ENCODE data around the gene TRIM50. TPM values are rescaled to one million over a fixed set of nuclear protein-coding genes. Genes with fewer than 3 reads are reported as not detected.

Gene TRIM50
- total and polyA plus RNA-seq, 9 of the 15 experiments (the other 6 are each of a cell fraction or from before 2014, with no cell fraction given): not detected

DNA sequence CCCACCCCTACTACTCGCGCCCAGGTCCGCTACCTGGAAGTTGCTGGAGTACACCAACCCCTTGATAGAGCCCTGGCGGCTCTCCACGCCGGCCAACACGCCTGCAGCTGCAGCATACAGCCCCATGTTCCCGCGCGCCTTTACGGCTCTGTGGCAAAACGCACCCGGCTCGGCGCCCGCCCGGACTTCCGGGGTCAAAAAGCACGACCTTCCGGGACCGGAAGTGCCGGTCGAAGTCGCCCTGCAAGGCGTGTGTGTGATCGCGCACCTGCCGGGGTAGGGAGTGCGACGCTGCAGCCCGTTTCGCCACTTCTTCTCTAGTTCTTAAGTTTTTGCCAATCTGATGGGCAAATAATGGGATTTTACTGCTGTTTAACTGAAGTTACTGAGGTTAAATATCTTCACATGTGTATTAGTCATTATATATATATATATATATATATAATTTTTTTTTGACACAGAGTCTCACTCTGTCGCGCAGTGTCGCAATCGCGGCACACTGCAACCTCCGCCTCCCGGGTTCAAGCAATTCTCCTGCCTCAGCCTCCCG, 19.1 kb downstream of the TRIM50 start, which contains the start of gene NSUN5 (continued):
- TF ChIP-seq, protein P1, sequence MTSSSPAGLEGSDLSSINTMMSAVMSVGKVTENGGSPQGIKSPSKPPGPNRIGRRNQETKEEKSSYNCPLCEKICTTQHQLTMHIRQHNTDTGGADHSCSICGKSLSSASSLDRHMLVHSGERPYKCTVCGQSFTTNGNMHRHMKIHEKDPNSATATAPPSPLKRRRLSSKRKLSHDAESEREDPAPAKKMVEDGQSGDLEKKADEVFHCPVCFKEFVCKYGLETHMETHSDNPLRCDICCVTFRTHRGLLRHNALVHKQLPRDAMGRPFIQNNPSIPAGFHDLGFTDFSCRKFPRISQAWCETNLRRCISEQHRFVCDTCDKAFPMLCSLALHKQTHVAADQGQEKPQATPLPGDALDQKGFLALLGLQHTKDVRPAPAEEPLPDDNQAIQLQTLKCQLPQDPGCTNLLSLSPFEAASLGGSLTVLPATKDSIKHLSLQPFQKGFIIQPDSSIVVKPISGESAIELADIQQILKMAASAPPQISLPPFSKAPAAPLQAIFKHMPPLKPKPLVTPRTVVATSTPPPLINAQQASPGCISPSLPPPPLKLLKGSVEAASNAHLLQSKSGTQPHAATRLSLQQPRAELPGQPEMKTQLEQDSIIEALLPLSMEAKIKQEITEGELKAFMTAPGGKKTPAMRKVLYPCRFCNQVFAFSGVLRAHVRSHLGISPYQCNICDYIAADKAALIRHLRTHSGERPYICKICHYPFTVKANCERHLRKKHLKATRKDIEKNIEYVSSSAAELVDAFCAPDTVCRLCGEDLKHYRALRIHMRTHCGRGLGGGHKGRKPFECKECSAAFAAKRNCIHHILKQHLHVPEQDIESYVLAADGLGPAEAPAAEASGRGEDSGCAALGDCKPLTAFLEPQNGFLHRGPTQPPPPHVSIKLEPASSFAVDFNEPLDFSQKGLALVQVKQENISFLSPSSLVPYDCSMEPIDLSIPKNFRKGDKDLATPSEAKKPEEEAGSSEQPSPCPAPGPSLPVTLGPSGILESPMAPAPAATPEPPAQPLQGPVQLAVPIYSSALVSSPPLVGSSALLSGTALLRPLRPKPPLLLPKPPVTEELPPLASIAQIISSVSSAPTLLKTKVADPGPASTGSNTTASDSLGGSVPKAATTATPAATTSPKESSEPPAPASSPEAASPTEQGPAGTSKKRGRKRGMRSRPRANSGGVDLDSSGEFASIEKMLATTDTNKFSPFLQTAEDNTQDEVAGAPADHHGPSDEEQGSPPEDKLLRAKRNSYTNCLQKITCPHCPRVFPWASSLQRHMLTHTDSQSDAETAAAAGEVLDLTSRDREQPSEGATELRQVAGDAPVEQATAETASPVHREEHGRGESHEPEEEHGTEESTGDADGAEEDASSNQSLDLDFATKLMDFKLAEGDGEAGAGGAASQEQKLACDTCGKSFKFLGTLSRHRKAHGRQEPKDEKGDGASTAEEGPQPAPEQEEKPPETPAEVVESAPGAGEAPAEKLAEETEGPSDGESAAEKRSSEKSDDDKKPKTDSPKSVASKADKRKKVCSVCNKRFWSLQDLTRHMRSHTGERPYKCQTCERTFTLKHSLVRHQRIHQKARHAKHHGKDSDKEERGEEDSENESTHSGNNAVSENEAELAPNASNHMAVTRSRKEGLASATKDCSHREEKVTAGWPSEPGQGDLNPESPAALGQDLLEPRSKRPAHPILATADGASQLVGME (CRISPR knock-in tag; IDR thresholded peaks at IDR 0.05): 0 out of 2 replicates have a peak, but pooled peaks have one; percentile 21
- 0 out of 2 replicates have a peak, but pooled peaks have one; percentile 45 for TF ChIP-seq ZNF766 (CRISPR knock-in tag; conservative IDR thresholded peaks at IDR 0.05)
- peak; percentile 62 for TF ChIP-seq POLR2B (IDR thresholded peaks at IDR 0.05; ENCODE audit: low read depth, partially characterized antibody)
- TF ChIP-seq, protein P2, sequence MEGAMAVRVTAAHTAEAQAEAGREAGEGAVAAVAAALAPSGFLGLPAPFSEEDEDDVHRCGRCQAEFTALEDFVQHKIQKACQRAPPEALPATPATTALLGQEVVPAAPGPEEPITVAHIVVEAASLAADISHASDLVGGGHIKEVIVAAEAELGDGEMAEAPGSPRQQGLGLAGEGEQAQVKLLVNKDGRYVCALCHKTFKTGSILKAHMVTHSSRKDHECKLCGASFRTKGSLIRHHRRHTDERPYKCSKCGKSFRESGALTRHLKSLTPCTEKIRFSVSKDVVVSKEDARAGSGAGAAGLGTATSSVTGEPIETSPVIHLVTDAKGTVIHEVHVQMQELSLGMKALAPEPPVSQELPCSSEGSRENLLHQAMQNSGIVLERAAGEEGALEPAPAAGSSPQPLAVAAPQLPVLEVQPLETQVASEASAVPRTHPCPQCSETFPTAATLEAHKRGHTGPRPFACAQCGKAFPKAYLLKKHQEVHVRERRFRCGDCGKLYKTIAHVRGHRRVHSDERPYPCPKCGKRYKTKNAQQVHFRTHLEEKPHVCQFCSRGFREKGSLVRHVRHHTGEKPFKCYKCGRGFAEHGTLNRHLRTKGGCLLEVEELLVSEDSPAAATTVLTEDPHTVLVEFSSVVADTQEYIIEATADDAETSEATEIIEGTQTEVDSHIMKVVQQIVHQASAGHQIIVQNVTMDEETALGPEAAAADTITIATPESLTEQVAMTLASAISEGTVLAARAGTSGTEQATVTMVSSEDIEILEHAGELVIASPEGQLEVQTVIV (CRISPR knock-in tag; IDR thresholded peaks at IDR 0.05; ENCODE audit: borderline replicate concordance): peak; percentile 96
- TF ChIP-seq MYC (IDR thresholded peaks at IDR 0.05; ENCODE audit: low read depth, low read length): peak; percentile 95
- TF ChIP-seq MYC (CRISPR knock-in tag; IDR thresholded peaks at IDR 0.05; ENCODE audit: borderline replicate concordance, low read depth): no peak
- no peak for TF ChIP-seq XRCC5 (IDR thresholded peaks at IDR 0.05; ENCODE audit: low read depth, low read length)
- peak; percentile 99 for TF ChIP-seq E2F6 (IDR thresholded peaks at IDR 0.05; ENCODE audit: borderline replicate concordance in 1 of 2, extremely low read depth in 1 of 2, insufficient read depth in 1 of 2, insufficient read length in 1 of 2, low read depth in 1 of 2, low read length in 1 of 2, poor library complexity in 1 of 2, severe bottlenecking in 1 of 2)
- TF ChIP-seq SMAD3 (CRISPR knock-in tag; conservative IDR thresholded peaks at IDR 0.05): peak; percentile 66; the same call in 1 of the 2 replicates
- TF ChIP-seq SIN3A (IDR thresholded peaks at IDR 0.05; ENCODE audit: borderline replicate concordance in 2 of 2, control insufficient read depth in 1 of 2, low read depth in 2 of 2, low read length in 2 of 2): peak; percentile 79 to 96
- TF ChIP-seq ZBED1 (IDR thresholded peaks at IDR 0.05): peak; percentile 49; the same call in 1 of the 2 replicates
- TF ChIP-seq, protein P3, sequence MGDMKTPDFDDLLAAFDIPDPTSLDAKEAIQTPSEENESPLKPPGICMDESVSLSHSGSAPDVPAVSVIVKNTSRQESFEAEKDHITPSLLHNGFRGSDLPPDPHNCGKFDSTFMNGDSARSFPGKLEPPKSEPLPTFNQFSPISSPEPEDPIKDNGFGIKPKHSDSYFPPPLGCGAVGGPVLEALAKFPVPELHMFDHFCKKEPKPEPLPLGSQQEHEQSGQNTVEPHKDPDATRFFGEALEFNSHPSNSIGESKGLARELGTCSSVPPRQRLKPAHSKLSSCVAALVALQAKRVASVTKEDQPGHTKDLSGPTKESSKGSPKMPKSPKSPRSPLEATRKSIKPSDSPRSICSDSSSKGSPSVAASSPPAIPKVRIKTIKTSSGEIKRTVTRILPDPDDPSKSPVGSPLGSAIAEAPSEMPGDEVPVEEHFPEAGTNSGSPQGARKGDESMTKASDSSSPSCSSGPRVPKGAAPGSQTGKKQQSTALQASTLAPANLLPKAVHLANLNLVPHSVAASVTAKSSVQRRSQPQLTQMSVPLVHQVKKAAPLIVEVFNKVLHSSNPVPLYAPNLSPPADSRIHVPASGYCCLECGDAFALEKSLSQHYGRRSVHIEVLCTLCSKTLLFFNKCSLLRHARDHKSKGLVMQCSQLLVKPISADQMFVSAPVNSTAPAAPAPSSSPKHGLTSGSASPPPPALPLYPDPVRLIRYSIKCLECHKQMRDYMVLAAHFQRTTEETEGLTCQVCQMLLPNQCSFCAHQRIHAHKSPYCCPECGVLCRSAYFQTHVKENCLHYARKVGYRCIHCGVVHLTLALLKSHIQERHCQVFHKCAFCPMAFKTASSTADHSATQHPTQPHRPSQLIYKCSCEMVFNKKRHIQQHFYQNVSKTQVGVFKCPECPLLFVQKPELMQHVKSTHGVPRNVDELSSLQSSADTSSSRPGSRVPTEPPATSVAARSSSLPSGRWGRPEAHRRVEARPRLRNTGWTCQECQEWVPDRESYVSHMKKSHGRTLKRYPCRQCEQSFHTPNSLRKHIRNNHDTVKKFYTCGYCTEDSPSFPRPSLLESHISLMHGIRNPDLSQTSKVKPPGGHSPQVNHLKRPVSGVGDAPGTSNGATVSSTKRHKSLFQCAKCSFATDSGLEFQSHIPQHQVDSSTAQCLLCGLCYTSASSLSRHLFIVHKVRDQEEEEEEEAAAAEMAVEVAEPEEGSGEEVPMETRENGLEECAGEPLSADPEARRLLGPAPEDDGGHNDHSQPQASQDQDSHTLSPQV (IDR thresholded peaks at IDR 0.05): peak; percentile 88
